ENCODE measurements around the gene PLAC9.

DNA sequence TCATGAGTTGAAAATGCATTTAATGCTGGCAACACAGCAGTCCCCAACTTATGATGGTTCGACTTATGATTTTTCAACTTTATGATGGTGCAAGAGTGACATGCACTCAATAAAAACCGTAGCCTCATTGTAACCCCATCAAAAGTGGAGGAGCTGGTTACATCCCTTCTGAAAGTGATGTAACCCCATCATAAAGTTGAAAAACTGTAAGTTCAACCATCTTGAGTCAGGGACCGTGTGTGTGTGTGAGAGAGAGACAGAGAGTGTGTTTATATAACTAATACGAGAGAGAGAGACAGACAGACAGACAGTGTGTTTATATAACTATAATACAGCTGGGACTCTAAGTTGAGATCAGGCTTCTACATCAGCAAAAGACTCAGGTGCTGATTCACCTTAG lies 51.8 kb downstream of the PLAC9 start:
- TF ChIP-seq, protein P1, sequence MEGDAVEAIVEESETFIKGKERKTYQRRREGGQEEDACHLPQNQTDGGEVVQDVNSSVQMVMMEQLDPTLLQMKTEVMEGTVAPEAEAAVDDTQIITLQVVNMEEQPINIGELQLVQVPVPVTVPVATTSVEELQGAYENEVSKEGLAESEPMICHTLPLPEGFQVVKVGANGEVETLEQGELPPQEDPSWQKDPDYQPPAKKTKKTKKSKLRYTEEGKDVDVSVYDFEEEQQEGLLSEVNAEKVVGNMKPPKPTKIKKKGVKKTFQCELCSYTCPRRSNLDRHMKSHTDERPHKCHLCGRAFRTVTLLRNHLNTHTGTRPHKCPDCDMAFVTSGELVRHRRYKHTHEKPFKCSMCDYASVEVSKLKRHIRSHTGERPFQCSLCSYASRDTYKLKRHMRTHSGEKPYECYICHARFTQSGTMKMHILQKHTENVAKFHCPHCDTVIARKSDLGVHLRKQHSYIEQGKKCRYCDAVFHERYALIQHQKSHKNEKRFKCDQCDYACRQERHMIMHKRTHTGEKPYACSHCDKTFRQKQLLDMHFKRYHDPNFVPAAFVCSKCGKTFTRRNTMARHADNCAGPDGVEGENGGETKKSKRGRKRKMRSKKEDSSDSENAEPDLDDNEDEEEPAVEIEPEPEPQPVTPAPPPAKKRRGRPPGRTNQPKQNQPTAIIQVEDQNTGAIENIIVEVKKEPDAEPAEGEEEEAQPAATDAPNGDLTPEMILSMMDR (IDR thresholded peaks at IDR 0.05), result no peak
- no peak for TF ChIP-seq ZNF263 (CRISPR knock-in tag; IDR thresholded peaks at IDR 0.05; ENCODE audit: low read depth)
- TF ChIP-seq, protein P2, sequence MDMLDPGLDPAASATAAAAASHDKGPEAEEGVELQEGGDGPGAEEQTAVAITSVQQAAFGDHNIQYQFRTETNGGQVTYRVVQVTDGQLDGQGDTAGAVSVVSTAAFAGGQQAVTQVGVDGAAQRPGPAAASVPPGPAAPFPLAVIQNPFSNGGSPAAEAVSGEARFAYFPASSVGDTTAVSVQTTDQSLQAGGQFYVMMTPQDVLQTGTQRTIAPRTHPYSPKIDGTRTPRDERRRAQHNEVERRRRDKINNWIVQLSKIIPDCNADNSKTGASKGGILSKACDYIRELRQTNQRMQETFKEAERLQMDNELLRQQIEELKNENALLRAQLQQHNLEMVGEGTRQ (CRISPR knock-in tag; IDR thresholded peaks at IDR 0.05), result no peak
- TF ChIP-seq TCF7 (CRISPR knock-in tag; IDR thresholded peaks at IDR 0.05; ENCODE audit: low read depth), result no peak
- TF ChIP-seq NFYB (CRISPR knock-in tag; conservative IDR thresholded peaks at IDR 0.05; ENCODE audit: low read depth), result no peak
- TF ChIP-seq, protein P3, sequence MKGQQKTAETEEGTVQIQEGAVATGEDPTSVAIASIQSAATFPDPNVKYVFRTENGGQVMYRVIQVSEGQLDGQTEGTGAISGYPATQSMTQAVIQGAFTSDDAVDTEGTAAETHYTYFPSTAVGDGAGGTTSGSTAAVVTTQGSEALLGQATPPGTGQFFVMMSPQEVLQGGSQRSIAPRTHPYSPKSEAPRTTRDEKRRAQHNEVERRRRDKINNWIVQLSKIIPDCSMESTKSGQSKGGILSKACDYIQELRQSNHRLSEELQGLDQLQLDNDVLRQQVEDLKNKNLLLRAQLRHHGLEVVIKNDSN (CRISPR knock-in tag; IDR thresholded peaks at IDR 0.05), result no peak
- TF ChIP-seq CREM (CRISPR knock-in tag; IDR thresholded peaks at IDR 0.05), result no peak
- no peak for TF ChIP-seq FOXJ3 (CRISPR knock-in tag; IDR thresholded peaks at IDR 0.05; ENCODE audit: borderline replicate concordance)
- TF ChIP-seq, protein P4, sequence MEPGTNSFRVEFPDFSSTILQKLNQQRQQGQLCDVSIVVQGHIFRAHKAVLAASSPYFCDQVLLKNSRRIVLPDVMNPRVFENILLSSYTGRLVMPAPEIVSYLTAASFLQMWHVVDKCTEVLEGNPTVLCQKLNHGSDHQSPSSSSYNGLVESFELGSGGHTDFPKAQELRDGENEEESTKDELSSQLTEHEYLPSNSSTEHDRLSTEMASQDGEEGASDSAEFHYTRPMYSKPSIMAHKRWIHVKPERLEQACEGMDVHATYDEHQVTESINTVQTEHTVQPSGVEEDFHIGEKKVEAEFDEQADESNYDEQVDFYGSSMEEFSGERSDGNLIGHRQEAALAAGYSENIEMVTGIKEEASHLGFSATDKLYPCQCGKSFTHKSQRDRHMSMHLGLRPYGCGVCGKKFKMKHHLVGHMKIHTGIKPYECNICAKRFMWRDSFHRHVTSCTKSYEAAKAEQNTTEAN (CRISPR knock-in tag; IDR thresholded peaks at IDR 0.05), result no peak
- TF ChIP-seq, protein P5, sequence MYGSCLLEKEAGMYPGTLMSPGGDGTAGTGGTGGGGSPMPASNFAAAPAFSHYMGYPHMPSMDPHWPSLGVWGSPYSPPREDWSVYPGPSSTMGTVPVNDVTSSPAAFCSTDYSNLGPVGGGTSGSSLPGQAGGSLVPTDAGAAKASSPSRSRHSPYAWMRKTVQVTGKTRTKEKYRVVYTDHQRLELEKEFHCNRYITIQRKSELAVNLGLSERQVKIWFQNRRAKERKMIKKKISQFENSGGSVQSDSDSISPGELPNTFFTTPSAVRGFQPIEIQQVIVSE (CRISPR knock-in tag; IDR thresholded peaks at IDR 0.05; ENCODE audit: borderline replicate concordance), result no peak
- no peak for TF ChIP-seq ZNF396 (CRISPR knock-in tag; IDR thresholded peaks at IDR 0.05; ENCODE audit: borderline replicate concordance)
- no peak for TF ChIP-seq CBFB (CRISPR knock-in tag; IDR thresholded peaks at IDR 0.05; ENCODE audit: low read depth)
- TF ChIP-seq, protein P6, sequence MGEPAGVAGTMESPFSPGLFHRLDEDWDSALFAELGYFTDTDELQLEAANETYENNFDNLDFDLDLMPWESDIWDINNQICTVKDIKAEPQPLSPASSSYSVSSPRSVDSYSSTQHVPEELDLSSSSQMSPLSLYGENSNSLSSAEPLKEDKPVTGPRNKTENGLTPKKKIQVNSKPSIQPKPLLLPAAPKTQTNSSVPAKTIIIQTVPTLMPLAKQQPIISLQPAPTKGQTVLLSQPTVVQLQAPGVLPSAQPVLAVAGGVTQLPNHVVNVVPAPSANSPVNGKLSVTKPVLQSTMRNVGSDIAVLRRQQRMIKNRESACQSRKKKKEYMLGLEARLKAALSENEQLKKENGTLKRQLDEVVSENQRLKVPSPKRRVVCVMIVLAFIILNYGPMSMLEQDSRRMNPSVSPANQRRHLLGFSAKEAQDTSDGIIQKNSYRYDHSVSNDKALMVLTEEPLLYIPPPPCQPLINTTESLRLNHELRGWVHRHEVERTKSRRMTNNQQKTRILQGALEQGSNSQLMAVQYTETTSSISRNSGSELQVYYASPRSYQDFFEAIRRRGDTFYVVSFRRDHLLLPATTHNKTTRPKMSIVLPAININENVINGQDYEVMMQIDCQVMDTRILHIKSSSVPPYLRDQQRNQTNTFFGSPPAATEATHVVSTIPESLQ (CRISPR knock-in tag; IDR thresholded peaks at IDR 0.05), result no peak
- TF ChIP-seq, protein P7, sequence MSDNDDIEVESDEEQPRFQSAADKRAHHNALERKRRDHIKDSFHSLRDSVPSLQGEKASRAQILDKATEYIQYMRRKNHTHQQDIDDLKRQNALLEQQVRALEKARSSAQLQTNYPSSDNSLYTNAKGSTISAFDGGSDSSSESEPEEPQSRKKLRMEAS (CRISPR knock-in tag; IDR thresholded peaks at IDR 0.05), result no peak

Measured in WTC11 (cell line).